Rectal smooth muscle tissue (tissue), 1 donor: ENCODE data around the gene MCC.
"Not testable (repeated sequence)": the region's sequence is repeated elsewhere in the genome, so short reads cannot be mapped to it uniquely, and the experiment has no call there.

Source experiments
- H3K27ac ChIP-seq: one replicate; pipeline ENCODE4 v1.7.0; 2013; ENCODE audit warnings: low read depth, low read length, inconsistent platforms
- H3K27me3 ChIP-seq: one replicate; pipeline ENCODE4 v1.7.0; 2013; ENCODE audit warnings: low read length; ENCODE audit not compliant: control insufficient read depth, insufficient read depth
- H3K36me3 ChIP-seq: one replicate; pipeline ENCODE4 v1.7.0; 2013; ENCODE audit warnings: low read length; ENCODE audit not compliant: control insufficient read depth, insufficient read depth
- H3K4me1 ChIP-seq: one replicate; pipeline ENCODE4 v1.7.0; 2013; ENCODE audit warnings: low read length; ENCODE audit not compliant: control insufficient read depth, insufficient read depth
- H3K4me3 ChIP-seq: one replicate; pipeline ENCODE4 v1.7.0; 2013; ENCODE audit warnings: low read length
- H3K9ac ChIP-seq: one replicate; pipeline ENCODE4 v1.7.0; 2013; ENCODE audit warnings: low read length

MCC gene

DNA sequence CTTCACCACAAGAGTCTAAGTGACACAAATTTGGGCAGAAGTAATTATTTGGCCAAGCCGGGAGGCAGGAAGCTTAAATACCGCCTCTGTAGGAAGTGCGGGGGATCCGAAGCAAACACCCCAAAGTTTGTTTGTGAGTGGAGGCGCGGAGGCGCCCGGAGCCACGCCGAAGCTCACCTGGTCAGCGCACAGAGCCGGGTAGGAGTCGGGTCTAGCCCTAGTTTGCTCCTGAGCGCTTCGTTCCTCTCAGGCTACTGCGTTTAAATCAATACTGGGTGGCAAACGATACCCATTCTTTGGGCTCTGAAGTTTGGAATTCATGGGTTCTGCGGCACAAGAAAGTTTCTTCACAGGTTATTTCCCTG is 855 bp downstream of the MCC start:
- H3K27ac ChIP-seq, result no peak overlapping the region
- no peaks in the 10 kb centered on the region for H3K27me3 ChIP-seq
- no peaks in the 10 kb centered on the region for H3K36me3 ChIP-seq
- H3K4me3 ChIP-seq, result peak overlapping the region; percentile 83
- no peaks in the 10 kb centered on the region for H3K4me1 ChIP-seq
- no peak overlapping the region for H3K9ac ChIP-seq

DNA sequence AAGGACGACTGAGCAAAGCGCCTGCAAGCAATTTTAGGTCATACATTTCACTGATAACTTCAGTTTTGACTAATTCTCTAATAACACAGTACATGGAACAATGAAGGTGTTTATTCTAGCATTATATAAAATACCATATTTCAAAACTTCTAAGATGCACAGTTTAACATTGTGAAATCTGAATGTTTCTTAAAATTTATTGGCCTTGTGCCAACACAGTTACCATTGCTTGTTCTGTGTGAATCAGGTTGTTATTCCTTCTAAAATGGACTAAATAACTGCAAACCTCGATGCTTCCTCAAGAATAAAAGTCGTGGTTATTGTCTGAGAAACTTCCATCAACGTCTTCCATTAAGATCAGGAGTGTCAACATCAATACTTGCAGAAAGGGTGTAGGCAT is 8.0 kb downstream of the MCC start:
- Histone ChIP-seq H3K36me3 (no peaks in the 10 kb centered on the region), H3K4me3 (no peak overlapping the region), H3K27ac (no peak overlapping the region), H3K9ac (no peak overlapping the region), H3K4me1 (no peaks in the 10 kb centered on the region), H3K27me3 (no peaks in the 10 kb centered on the region)

GRCh38 chr5:113478691-113479090 is 9.6 kb downstream of the MCC start:
- no peaks in the 10 kb centered on the region for H3K27me3 ChIP-seq
- H3K27ac ChIP-seq, result no peak overlapping the region
- no peak overlapping the region for H3K9ac ChIP-seq
- no peaks in the 10 kb centered on the region for H3K4me1 ChIP-seq
- no peak overlapping the region for H3K4me3 ChIP-seq
- H3K36me3 ChIP-seq, result no peaks in the 10 kb centered on the region

GRCh38 chr5:113474100-113474728 is 14.0 kb downstream of the MCC start:
- Histone ChIP-seq H3K9ac (no peak overlapping the region), H3K36me3 (no peaks in the 10 kb centered on the region), H3K4me3 (no peak overlapping the region), H3K27me3 (no peaks in the 10 kb centered on the region), H3K4me1 (no peaks in the 10 kb centered on the region), H3K27ac (no peak overlapping the region)

- no peaks in the 10 kb centered on the region for H3K36me3 ChIP-seq
- H3K27ac ChIP-seq, result no peak overlapping the region
- no peak overlapping the region for H3K4me3 ChIP-seq
- H3K4me1 ChIP-seq, result no peaks in the 10 kb centered on the region
- H3K9ac ChIP-seq, result no peak overlapping the region
- no peaks in the 10 kb centered on the region for H3K27me3 ChIP-seq
Measured at GRCh38 chr5:113463032-113463431, 25.2 kb downstream of the MCC start.

GRCh38 chr5:113457106-113457505 is 31.1 kb downstream of the MCC start:
- not testable (repeated sequence) for H3K4me1 ChIP-seq, H3K9ac ChIP-seq, H3K36me3 ChIP-seq, H3K27me3 ChIP-seq, H3K27ac ChIP-seq, H3K4me3 ChIP-seq

- no peaks in the 10 kb centered on the region for H3K27me3 ChIP-seq
- H3K36me3 ChIP-seq, result no peaks in the 10 kb centered on the region
- H3K4me3 ChIP-seq, result no peak overlapping the region
- no peaks in the 10 kb centered on the region for H3K4me1 ChIP-seq
- no peak overlapping the region for H3K27ac ChIP-seq
- no peak overlapping the region for H3K9ac ChIP-seq
Measured at GRCh38 chr5:113452941-113453340, 35.3 kb downstream of the MCC start.

- Histone ChIP-seq H3K9ac (no peak overlapping the region), H3K27me3 (no peaks in the 10 kb centered on the region), H3K27ac (no peak overlapping the region), H3K4me1 (no peaks in the 10 kb centered on the region), H3K4me3 (no peak overlapping the region), H3K36me3 (no peaks in the 10 kb centered on the region)
Measured at GRCh38 chr5:113451797-113452196, 36.5 kb downstream of the MCC start.

DNA sequence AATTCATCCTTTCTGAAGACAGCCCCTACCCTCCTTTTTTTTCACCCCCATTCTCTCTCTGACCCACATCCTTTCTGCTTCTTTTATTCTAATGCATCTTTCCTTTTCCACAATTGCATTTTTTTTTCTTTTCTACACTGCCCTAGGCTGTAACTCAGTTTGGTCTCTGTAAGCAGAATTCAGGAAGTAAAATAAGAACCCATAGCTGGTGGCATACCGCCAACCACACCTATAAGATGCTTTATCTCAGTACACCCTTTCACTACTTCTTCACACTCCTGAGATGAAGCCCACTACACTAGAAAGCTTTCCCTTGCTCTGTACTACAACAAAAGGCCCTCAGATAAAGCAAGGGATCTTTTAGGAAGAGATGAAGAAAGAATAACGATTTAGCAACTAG is 37.3 kb downstream of the MCC start:
- Histone ChIP-seq H3K36me3 (no peaks in the 10 kb centered on the region), H3K27me3 (no peaks in the 10 kb centered on the region), H3K4me3 (no peak overlapping the region), H3K27ac (no peak overlapping the region), H3K4me1 (no peaks in the 10 kb centered on the region), H3K9ac (no peak overlapping the region)

- H3K9ac ChIP-seq, result no peak overlapping the region
- H3K27me3 ChIP-seq, result no peaks in the 10 kb centered on the region
- no peak overlapping the region for H3K27ac ChIP-seq
- no peaks in the 10 kb centered on the region for H3K36me3 ChIP-seq
- H3K4me1 ChIP-seq, result no peaks in the 10 kb centered on the region
- no peak overlapping the region for H3K4me3 ChIP-seq
Measured at GRCh38 chr5:113450462-113450861, 37.8 kb downstream of the MCC start.

DNA sequence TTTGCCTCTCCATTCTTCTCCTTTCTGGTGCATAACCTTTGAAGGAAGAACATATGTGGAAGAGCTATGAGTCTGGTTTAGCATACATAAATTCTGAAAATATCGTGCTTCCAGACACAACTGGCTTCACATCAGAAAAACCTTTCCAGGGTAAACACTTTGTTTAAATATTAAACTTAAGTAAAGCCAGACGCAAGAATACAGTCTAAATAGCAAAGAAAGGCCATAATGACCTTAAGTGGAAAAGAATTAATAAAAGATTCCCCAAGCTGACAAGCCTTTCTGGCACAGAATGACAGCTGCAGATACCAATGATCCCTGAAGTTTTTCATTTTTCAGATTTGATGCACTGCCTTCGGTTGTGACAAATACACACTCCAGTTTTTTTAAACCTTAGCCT is 40.0 kb downstream of the MCC start:
- Histone ChIP-seq H3K9ac (no peak overlapping the region), H3K4me1 (no peaks in the 10 kb centered on the region), H3K27ac (no peak overlapping the region), H3K36me3 (no peaks in the 10 kb centered on the region), H3K4me3 (no peak overlapping the region), H3K27me3 (no peaks in the 10 kb centered on the region)

DNA sequence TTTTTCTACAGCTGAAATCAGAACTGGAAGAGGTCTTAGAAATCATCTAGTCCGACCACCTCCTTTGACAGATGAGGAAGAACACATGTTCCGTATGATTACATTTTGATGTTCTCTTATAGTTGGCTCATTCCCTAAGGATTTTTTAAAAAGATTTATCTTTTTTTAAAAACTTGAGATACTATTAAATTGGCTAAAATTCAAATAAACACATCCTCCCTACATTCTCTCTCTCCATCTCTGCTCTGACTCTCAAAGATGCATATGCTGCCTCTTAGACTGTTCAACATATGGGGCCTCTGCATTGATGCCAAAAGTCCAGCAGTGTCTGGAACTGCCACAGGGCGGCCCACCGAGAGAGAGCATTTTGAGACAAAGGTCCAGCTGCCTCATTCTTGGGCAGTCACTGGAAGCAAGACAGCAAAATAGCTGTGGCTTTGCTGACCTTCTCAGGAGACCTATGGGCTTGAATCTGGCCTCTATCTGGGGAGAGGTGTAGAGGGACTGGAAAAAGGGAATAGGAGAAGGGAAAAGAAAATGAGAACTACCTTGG is 40.7 kb downstream of the MCC start:
- no peak overlapping the region for H3K27ac ChIP-seq
- H3K27me3 ChIP-seq, result no peaks in the 10 kb centered on the region
- H3K36me3 ChIP-seq, result no peaks in the 10 kb centered on the region
- H3K9ac ChIP-seq, result no peak overlapping the region
- H3K4me3 ChIP-seq, result no peak overlapping the region
- H3K4me1 ChIP-seq, result no peaks in the 10 kb centered on the region

DNA sequence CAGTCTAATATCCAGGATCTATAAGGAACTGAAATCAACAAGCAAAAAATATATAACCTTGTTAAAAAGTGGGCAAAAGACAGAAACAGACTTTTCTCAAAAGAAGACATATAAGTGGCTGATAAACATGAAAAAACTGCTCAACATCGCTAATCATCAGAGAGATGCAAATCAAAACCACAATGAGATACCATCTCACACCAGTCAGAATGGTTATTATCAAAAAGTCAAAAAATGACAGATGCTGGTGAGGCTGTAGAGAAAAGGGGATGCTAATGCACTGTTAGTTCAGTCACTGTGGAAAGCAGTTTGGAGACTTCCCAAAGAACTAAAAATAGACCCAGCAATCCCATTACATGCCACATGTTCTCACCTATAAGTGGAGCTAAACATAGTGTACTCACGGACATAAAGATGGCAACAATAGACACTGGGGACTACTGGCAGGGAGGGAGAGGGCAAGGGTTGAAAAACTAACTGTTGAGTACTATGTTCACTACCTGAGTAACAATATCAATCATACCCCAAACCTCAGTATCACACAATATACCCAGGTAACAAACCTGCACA is 41.8 kb downstream of the MCC start:
- H3K4me1 ChIP-seq, result no peaks in the 10 kb centered on the region
- no peaks in the 10 kb centered on the region for H3K27me3 ChIP-seq
- H3K4me3 ChIP-seq, result no peak overlapping the region
- no peaks in the 10 kb centered on the region for H3K36me3 ChIP-seq
- no peak overlapping the region for H3K9ac ChIP-seq
- no peak overlapping the region for H3K27ac ChIP-seq
